NCI-H146 (cell line): ENCODE data around the gene ANKRD11.
A peak's percentile ranks its signal among the peaks of the same experiment; 100 is the strongest.

Experiments used
- DNase-seq: peaks from one replicate; lab custom pipeline; 2025; lab: John Stamatoyannopoulos, UW

The ANKRD11 gene

DNA sequence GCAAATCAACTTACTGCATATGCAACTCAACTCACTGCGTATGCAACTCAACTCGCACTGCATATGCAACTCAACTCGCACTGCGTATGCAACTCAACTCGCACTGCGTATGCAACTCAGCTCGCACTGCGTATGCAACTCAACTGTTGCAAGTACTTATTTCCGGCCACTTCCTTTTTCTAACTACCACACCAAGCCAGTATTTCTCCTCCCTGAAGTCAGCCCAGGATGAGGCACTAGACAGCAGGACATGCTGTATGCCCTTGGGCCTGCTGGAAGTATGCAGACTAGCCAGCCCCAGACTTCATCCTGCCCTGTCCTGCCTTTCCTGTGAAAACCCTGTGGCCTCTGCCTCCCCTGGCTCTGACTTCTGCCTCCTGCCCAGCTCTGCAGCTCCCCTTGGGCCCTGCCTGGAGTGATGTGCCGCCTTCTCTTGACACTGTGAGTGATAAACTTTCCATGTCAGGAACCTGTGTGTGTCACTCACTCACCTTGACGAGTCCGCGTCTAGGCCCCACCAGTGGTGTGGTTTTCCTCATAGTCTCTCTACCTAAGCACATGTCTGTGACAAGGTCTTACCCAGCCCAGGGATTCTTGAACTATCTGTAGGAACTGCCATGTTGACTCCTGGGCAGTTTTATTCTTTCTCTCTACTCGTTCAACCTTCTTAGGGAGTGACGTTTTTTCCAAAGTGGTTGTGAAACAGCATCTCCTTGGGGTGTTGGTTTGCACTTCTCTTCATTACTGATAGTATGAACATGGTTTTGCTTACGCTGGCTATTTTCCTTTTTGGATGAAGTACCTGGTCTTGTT lies 256.5 kb downstream of the ANKRD11 start:
- no peak for DNase-seq

DNA sequence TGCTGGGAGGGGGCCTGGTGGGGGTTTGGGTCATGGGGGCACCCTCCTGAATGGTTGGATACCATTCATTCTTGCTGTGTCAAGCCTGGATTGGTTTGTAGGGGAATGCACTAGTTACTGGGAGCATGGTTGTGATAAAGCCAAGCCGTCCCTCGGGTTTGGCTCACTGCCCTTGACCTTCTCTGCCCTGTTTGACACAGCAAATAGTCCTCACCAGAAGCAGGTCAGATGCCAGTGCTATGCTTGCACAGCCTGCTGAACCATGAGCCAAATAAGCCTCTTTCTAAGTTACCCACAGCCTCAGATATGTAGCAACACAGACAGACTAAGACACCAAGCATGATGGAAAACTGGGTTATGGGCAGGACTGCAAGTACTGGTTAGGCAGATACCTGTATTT lies 258.3 kb downstream of the ANKRD11 start:
- no peak for DNase-seq

DNA sequence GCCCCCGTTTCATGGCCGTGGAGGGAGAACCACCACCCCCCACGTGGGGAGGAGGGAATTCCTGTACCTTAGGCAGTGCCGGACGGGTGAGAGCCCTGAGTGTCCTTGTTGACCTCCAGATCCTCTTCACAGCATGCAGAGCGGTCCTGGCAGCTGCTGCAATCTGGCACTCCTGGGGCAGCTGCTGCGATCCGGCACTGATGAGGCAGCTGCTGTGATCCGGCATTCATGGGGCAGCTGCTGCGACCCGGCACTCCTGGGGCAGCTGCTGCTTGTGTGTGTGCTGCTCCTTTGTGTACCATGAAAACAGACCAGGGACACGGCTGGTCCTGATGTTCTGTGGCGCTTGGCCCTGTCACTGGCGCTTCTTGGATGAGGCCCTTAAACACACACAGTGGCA lies 260.1 kb downstream of the ANKRD11 start:
- peak; percentile 49 for DNase-seq

DNA sequence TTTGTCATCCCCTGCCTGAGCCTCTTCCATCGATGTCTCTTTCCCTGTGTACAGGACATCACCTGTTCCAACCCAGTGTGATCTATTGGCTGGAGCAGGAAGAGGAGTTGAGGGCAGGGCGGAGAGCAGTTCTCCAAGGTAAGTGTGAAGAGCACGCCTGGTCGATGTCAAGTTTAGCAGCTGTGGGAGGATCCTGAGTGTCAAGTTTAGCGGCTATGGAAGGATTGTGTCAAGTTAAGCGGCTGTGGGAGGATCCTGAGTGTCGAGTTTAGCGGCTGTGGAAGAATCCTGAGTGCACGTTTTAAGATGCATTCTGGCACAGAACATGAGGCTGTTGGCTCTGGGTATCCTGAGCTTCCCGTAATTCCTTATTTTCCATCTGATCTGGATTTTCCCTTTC lies 265.7 kb downstream of the ANKRD11 start:
- no peak for DNase-seq

DNA sequence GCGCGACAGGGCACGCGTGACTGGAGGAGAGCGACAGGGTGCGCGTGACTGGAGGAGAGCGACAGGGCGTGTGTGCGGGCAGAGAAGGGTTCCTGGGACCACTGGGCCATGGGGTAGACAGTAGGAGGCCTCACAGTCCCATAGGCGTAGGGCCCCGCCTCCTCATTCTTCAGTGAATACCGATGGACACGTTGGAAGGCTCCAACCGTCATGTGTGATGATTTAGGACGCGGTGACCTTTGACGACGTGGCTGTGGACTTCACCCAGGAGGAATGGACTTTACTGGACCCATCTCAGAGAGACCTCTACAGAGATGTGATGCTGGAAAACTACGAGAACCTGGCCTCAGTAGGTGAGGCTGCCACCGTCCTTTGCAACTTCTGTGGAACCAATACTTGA lies 267.4 kb downstream of the ANKRD11 start:
- DNase-seq, result no peak

DNA sequence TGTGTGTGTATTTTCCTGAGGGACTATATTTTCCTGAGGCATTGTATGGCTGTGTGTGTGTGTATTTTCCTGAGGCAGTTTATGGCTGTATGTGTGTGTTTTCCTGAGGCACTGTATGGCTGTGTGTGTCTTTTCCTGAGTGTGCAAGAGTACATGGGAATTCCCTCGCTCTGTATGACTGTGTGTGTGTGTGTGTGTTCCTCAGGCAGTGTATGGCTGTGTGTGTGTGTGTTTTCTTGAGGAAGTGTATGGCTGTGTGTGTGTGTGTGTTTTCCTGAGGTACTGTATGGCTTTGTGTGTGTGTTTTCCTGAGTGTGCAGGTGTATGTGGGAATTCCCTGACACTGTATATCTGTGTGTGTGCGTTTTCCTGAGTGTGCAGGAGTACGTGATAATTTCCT lies 268.8 kb downstream of the ANKRD11 start:
- DNase-seq, result no peak

DNA sequence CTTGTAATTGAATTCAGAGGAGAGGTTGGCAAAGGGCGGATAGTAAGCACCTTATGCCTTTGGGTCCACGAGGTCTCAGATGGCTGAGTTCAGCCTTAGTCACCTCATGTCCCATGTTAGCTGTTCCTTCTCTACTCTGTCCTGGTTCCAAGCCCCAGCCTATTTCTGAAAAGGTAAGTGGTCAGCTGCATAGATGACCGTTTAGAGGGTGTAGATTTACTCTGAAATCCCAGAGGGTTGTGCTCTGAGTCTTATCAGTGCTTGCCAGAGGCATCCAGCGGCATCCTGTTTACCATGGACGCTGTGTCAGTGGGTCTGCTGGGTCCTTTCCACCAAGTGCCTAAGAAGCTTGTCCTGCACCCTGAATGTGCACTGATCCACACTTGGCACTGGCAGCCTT lies 271.0 kb downstream of the ANKRD11 start:
- DNase-seq, result no peak
